GM12872 (cell line): ENCODE measurements around the gene PIP4K2B.

ENCODE experiments used
- CTCF ChIP-seq: IDR thresholded peaks from 3 replicates; pipeline ENCODE4 v1.5.1; 2011; ENCODE audit warnings: low read depth, mild to moderate bottlenecking, low read length, moderate library complexity; ENCODE audit not compliant: insufficient read depth

Gene PIP4K2B

GRCh38 chr17:38741461-38741860, 57.9 kb downstream of the PIP4K2B start:
- TF ChIP-seq CTCF: no peak

- TF ChIP-seq CTCF: no peak
These were observed 58.5 kb downstream of the PIP4K2B start for GRCh38 chr17:38740806-38741205.

GRCh38 chr17:38740044-38740443, 59.3 kb downstream of the PIP4K2B start:
- no peak for TF ChIP-seq CTCF

- TF ChIP-seq CTCF: no peak
These were observed 60.1 kb downstream of the PIP4K2B start for GRCh38 chr17:38739305-38739704.

- no peak for TF ChIP-seq CTCF
These were observed 60.7 kb downstream of the PIP4K2B start for GRCh38 chr17:38738686-38739085.

GRCh38 chr17:38738007-38738662, 61.2 kb downstream of the PIP4K2B start:
- TF ChIP-seq CTCF: no peak

- peak; percentile 93 for TF ChIP-seq CTCF
These were observed 64.0 kb downstream of the PIP4K2B start for GRCh38 chr17:38735161-38735997.
